Mesothelial cell of epicardium (in vitro differentiated cells): ENCODE data around the gene PLCB1. TPM values are rescaled to one million over a fixed set of nuclear protein-coding genes. Genes with fewer than 3 reads are reported as not detected.

ENCODE experiments used
- DNase-seq, 2 experiments: peaks; one replicate each; pipeline ENCODE4 v3.0.0; 2021; ENCODE audit warnings: low spot score in 2 of 2; ENCODE audit not compliant: unreplicated experiment in 2 of 2
- H3K27ac Mint-ChIP-seq: 2 replicates; pipeline ENCODE4 v1.8.0; 2021; ENCODE audit warnings: mixed read lengths
- H3K27me3 Mint-ChIP-seq: 2 replicates; pipeline ENCODE4 v1.8.0; 2021; ENCODE audit warnings: low read depth, mixed read lengths
- H3K36me3 Mint-ChIP-seq: 2 replicates; pipeline ENCODE4 v1.8.0; 2021; ENCODE audit warnings: mixed read lengths
- H3K4me1 Mint-ChIP-seq: 2 replicates; pipeline ENCODE4 v1.8.0; 2021; ENCODE audit warnings: mixed read lengths
- H3K4me3 Mint-ChIP-seq: 2 replicates; pipeline ENCODE4 v1.8.0; 2021; ENCODE audit warnings: mild to moderate bottlenecking, moderate library complexity, mixed read lengths
- H3K9me3 Mint-ChIP-seq: 2 replicates; pipeline ENCODE4 v1.8.0; 2021; ENCODE audit warnings: mixed read lengths
- total RNA-seq: library from RNA; stranded (reverse); gene quantifications from 3 replicates; pipeline ENCODE4 v1.2.1, GENCODE V29; 2021
- TF ChIP-seq, protein P1 (sequence below): fragments of 200-600 bp; sonication (generic); IDR thresholded peaks from one replicate; pipeline ENCODE4 v1.5.0; 2021; ENCODE audit warnings: antibody characterized with exemption; ENCODE audit not compliant: unreplicated experiment

The PLCB1 gene
- total RNA-seq, 1 donor from 2014 or later = 41.5 TPM

DNA sequence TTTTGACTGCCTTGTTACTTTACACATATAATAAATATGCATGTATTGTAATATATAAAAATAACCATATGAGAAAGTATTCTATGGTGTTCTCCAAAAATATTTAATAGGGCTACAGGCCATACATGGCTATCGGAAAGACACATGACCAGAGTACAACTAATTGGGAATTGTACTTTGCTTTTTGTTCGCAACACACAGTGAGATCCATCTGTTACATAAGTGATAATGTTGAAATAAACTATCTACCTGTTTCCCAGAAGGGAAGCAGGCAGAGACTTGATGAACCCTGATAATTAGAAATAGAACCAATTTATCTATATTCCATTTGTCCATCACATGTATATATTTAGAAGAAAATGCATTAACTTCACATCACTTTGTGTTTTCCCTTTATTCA lies 592.8 kb downstream of the PLCB1 start:
- Mint-ChIP-seq H3K36me3 (no peaks in the 10 kb centered on the region), H3K27ac (no peak overlapping the region), H3K4me1 (peaks cover 5% of the 10 kb centered on the region), H3K9me3 (no peaks in the 10 kb centered on the region), H3K4me3 (no peak overlapping the region), H3K27me3 (no peaks in the 10 kb centered on the region)
- TF ChIP-seq, protein P1, sequence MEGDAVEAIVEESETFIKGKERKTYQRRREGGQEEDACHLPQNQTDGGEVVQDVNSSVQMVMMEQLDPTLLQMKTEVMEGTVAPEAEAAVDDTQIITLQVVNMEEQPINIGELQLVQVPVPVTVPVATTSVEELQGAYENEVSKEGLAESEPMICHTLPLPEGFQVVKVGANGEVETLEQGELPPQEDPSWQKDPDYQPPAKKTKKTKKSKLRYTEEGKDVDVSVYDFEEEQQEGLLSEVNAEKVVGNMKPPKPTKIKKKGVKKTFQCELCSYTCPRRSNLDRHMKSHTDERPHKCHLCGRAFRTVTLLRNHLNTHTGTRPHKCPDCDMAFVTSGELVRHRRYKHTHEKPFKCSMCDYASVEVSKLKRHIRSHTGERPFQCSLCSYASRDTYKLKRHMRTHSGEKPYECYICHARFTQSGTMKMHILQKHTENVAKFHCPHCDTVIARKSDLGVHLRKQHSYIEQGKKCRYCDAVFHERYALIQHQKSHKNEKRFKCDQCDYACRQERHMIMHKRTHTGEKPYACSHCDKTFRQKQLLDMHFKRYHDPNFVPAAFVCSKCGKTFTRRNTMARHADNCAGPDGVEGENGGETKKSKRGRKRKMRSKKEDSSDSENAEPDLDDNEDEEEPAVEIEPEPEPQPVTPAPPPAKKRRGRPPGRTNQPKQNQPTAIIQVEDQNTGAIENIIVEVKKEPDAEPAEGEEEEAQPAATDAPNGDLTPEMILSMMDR = no peak
- DNase-seq = no peak

DNA sequence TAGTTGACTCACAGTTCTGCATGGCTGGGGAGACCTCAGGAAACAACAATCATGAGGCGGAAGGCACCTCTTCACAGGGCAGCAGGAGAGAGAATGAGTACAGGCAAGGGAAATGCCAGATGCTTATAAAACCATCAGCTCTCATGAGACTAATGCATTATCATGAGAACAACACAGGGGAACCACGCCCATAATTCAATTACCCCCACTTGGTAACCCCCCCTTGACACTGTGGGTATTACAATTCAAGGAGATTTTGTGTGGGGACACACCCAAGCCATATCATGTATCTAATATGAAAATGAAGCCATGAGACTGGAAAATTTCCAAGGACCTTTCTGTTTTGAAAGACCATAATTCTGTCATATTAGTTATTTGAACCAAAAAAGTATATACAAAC lies 594.4 kb downstream of the PLCB1 start:
- no peaks in the 10 kb centered on the region for H3K9me3 Mint-ChIP-seq
- no peaks in the 10 kb centered on the region for H3K27me3 Mint-ChIP-seq
- no peak overlapping the region for H3K27ac Mint-ChIP-seq
- TF ChIP-seq, protein P1 = no peak
- DNase-seq = no peak
- H3K4me1 Mint-ChIP-seq = peaks cover 2% of the 10 kb centered on the region
- H3K36me3 Mint-ChIP-seq = no peaks in the 10 kb centered on the region
- no peak overlapping the region for H3K4me3 Mint-ChIP-seq

DNA sequence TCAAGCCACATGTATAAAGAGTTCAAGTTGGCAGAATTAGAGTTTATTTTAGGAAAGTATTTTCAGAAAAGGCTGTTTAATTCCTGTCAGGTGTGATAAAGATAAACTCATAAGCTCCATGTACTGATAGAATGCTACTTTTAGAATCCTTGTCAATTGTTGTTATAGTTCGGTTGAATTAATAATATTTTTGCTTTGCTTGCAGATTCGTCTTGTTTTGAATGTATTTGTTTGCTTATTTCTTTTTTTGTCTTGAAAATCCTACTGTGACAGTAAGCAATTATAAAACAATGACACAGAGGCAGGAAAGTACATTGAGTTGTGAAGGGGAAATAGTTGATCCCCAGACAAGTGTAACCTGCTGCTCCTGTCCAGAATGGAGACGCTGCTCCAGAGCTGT lies 602.9 kb downstream of the PLCB1 start:
- Mint-ChIP-seq H3K27me3 (no peaks in the 10 kb centered on the region), H3K36me3 (peaks cover 20% of the 10 kb centered on the region), H3K27ac (no peak overlapping the region), H3K4me3 (no peak overlapping the region), H3K9me3 (no peaks in the 10 kb centered on the region), H3K4me1 (no peaks in the 10 kb centered on the region)
- DNase-seq = no peak
- TF ChIP-seq, protein P1 = no peak

DNA sequence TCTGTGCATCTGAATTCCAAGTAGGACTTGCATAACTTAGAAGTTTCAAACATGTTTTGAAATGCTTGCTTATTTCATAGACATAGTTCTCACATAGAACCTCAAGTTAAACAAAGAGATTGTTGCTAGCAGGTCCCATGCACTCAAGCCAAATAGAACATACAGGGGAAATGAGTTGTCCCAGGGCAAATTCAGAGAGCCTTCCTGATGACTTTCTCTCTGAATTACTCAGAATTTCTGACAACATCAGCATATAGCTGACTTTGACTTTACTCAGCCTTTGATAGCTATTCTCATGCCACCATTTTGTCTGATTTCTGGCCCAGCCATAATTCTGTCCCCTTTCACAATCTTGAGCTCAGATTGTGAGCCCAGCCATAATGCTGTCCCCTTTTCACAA lies 603.6 kb downstream of the PLCB1 start:
- Mint-ChIP-seq H3K27me3 (no peaks in the 10 kb centered on the region), H3K4me3 (no peak overlapping the region), H3K4me1 (no peaks in the 10 kb centered on the region), H3K27ac (no peak overlapping the region), H3K9me3 (no peaks in the 10 kb centered on the region), H3K36me3 (peaks cover 20% of the 10 kb centered on the region)
- TF ChIP-seq, protein P1 = no peak
- no peak for DNase-seq

DNA sequence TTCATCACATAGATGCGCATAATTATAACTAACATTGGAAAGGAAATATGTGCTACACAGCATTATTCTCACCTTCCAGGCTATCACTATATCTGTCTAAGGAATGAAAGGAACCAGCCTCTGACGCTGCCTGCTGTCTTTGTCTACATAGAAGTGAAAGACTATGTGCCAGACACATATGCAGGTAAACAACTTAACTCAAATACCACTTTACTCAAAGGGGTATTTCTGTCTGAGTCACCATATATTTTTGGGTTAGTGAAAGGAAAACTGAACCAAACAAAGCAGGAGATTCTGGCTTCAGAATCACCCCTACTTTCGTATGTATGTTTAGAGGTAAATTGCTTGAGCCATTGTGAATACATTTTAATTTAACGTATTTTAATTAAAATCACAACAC lies 608.2 kb downstream of the PLCB1 start:
- Mint-ChIP-seq H3K27ac (no peak overlapping the region), H3K27me3 (no peaks in the 10 kb centered on the region), H3K36me3 (peaks cover 35% of the 10 kb centered on the region), H3K4me3 (no peak overlapping the region), H3K4me1 (no peaks in the 10 kb centered on the region), H3K9me3 (peaks cover 10% of the 10 kb centered on the region)
- DNase-seq = no peak
- TF ChIP-seq, protein P1 = no peak

DNA sequence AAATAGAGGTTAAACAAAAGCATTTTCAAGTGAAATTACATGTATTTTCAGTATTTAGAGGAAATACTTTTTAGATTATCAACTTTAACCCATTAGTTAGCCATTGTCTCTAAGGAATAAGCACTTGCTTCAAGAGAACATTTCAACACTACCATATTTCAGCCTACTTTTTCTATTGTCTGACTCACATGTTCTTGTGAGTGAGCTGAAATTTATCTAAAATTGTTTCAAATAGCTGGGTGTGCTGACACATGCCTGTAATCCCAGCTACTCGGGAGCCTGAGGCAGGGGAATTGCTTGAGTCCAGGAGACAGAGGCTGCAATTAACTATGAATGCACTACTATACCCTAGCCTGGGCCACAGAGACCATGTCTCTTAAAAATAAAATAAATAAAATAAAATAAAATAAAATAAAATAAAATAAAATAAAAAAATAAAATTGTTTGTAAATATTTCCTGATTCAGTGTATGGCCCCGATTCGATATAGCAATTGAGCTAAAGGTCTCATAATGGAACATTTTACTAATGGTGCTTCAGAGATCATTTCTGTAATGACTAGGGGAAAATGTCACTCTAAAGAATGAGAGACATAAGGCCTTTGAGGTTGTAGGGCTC lies 612.3 kb downstream of the PLCB1 start:
- no peak for DNase-seq
- TF ChIP-seq, protein P1 = no peak
- H3K27ac Mint-ChIP-seq = no peak overlapping the region

More for the DNA sequence above, 612.3 kb downstream of the PLCB1 start:
- Mint-ChIP-seq H3K36me3 (peaks cover 23% of the 10 kb centered on the region), H3K4me3 (no peak overlapping the region), H3K27me3 (no peaks in the 10 kb centered on the region), H3K4me1 (no peaks in the 10 kb centered on the region), H3K9me3 (peaks cover 10% of the 10 kb centered on the region)
